HG03135 (cell line): Measurements from ENCODE around the gene ARMH3.
"Not testable (repeated sequence)": the region's sequence is repeated elsewhere in the genome, so short reads cannot be mapped to it uniquely, and the experiment has no call there.

ENCODE experiments used
- ATAC-seq: cut with Tn5 transposase; IDR thresholded peaks from one replicate; pipeline ENCODE4 v1.9.1; 2021; ENCODE audit warnings: mild to moderate bottlenecking, moderate library complexity; ENCODE audit not compliant: unreplicated experiment

Gene ARMH3

GRCh38 chr10:101993221-101993620, 62.8 kb downstream of the ARMH3 start:
- ATAC-seq, result no peak

GRCh38 chr10:101987136-101987535, 68.8 kb downstream of the ARMH3 start:
- ATAC-seq, result no peak

- ATAC-seq, result no peak
Measured at GRCh38 chr10:101986624-101986971, 69.4 kb downstream of the ARMH3 start.

DNA sequence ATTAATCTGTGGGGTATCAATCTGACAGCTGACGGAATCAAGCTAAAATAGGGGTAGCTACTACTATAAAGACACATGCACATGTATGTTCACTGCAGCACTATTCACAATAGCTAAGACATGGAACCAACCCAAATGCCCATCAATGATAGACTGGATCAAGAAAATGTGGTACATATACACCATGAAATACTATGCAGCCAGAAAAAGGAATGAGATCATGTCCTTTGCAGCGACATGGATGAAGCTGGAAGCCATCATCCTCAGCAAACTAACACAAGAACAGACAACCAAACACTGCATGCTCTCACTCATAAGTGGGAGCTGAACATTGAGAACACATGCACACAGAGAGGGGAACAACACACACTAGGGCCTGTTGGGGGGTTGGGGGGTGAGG, 75.3 kb downstream of the ARMH3 start:
- ATAC-seq, result not testable (repeated sequence)

- ATAC-seq, result no peak
Measured at GRCh38 chr10:101974091-101974971, 81.6 kb downstream of the ARMH3 start.

DNA sequence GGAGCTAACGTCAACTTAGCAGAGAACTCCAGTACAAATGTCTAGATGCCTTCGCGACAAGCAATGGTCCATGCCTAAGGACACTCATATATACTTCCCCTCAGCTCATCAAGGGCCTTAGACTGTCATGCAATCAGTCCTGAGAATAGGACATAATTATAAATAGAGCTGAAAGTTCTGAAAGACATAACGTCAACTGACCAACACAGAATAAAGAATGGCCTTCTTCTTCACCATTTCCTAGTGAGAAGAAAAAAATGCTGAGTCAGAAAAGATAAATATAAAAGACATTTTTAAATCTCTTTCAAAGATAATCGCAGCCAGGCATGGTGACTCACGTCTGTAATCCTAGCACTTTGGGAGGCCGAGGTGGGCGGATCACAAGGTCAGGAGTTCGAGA, 83.2 kb downstream of the ARMH3 start:
- ATAC-seq, result no peak

DNA sequence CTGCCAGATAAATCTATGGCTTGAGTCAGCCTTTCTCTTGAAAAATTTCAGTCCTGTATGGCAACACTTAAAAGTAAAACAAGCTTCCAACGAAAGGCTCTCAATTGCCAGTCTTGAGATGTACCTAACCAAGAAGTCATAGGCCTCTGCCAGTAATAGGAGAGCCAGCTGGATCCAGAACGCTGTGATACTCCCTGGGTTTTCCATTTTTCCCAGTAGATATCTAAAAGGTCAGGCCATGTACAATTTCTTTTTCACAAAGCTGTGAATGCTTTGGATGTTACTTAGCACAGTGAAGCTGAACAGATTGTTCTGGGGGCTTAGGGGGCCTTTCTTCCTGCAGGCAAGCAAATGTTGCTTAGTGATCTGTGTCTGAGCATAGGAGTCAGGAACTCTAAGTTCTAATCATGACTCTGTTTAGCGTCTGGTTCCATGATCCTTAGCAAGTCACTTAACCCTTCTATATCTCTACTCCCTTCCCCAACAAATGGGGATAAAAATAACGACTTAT, 86.5 kb downstream of the ARMH3 start:
- ATAC-seq, result no peak

DNA sequence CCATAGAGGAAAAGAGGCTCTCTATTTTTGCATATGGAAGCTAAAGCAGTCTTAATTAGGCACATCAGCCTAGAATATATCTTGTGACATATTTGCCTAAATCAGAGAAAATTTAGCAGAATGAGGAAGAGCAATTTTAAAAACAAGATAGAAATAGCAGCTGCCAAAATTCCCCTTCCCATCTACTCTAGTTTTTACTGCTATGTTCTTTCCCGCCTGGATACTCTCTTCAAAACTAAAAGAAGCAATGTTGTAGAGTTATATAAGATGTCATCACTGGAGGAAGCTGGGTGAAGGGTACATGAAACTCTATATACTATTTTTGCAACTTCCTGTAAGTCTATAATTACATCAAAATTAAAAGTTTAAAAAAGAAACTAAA, 87.0 kb downstream of the ARMH3 start:
- ATAC-seq, result no peak

DNA sequence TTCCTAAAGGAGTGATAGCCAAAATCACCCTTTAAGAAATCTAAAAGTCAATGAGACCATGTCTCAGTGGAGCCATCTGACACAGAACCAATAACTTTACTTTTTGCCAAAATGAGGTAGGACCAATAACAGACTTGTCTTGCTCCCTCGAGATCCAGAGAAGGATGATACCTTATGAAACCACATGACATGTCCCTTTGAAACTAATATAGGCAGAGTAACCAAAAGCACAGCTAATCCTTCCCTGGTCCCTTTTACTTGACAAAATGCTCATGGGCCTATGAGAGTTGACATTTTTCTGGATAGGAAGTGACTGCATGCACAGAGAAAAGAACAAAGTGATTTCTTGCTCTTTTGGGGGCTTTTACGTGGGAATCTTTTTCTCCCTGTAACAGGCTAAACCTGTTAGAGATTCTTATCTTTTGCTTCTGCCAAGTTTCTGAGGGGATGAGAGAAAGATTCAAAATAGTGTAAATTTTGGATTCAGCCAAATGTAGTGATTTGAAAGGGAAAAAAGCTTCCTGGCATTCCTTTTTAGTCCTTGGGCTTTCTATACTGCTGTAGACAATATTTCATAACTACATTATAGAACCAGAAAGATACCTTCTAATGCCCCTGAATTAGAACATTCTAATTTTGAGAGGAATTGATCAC, 87.6 kb downstream of the ARMH3 start:
- no peak for ATAC-seq

- no peak for ATAC-seq
Measured at GRCh38 chr10:101967713-101968112, 88.3 kb downstream of the ARMH3 start.

DNA sequence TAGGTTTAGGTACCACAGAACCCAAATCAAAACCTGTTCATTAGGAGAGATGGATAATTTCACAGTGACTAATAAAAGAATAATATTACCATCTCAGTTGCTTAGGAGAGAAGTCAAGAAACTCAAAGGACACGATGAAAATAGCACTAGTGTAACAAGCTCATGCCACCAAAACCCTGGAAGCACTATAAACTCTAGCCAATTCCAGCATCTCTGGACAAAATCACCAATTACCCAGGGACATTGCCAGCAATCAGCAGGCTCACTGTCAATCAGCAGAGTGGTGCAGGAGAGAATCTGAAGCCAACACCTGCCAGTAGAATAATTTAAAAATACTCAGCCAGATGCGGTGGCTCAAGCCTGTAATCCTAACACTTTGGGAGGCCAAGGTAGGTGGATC, 88.9 kb downstream of the ARMH3 start:
- ATAC-seq, result no peak

DNA sequence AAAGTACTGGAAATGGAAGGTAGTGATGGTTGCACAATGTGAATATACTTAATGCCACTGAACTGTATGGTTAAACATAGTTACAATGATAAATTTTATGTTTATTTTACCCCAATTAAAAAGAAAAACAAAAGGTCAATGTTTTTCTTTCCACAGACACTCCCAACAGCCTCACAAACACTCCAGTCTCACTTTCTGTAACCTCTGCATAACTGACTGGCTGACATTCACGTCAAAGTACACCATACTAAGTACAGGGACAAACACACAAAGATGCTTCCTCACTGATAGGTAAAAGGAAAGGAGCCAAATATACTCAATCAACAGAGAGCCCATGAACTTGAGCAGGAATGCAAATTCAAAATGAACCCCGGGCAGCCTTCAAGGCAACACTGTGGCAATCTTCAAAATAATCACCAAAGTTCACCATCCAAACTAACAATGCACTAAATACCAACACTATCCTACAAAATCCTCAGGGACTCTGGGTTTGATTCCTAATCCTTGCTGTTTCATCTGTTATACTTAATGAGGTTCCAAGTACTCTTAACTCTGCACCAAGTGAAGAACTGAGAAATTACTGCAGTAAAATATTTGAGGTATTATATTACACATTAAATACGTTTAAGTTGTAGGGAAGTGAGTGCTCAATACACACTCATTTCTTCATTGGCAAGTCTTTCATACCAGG, 90.8 kb downstream of the ARMH3 start:
- ATAC-seq, result no peak

GRCh38 chr10:101961591-101962498, 94.1 kb downstream of the ARMH3 start:
- ATAC-seq, result no peak

DNA sequence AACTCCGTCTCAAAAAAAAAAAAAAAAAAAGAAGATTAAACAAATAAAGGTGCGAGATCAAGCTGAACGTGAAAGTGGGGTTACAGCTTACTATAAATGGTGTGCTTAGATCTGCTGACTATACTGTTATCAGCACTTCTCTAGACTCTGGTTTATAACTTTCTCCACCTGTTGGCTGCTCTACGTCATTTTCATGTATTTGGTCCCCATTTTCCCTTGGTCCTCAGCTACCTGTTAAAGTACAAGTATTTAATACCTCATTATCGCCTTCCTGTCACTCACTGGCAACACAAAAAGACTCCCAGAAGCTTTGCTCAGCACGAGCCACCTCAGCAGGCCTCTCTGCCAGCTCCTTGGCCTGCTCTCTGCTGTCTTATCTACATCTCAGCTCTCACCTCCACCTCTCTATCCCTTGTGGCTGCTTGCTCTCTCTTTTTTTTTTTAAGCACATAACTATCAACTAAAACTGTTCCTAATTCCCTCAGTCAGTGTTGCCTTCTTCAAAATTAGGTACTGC, 95.0 kb downstream of the ARMH3 start:
- no peak for ATAC-seq

DNA sequence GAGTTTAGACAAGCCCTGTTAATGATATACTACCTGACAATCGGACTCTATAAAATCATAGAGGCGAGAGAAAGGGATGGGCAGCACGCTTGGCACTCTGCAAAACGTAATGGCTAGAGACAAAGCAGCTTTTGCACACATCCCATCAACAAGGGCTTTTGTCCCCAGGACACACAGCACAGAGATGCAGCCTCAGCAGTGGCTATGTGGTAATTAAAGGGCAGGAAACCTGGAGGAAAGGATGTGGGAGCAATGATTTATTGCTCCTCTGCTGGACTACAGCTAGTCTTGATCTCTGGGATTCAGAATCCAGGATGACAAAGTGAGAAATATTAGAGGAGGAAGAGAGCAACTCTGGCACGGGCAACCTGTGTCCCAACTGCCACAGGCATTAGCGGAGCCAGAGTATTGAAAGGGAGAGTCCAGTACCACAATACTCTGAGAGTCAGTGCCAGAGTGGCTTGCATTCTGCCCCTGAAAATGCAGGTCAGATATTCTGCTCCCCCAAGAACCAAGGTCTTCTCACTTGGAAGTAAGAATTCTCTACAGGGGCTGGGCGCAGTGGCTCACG, 96.5 kb downstream of the ARMH3 start:
- no peak for ATAC-seq

- ATAC-seq, result no peak
Measured at GRCh38 chr10:101958691-101959090, 97.3 kb downstream of the ARMH3 start.

DNA sequence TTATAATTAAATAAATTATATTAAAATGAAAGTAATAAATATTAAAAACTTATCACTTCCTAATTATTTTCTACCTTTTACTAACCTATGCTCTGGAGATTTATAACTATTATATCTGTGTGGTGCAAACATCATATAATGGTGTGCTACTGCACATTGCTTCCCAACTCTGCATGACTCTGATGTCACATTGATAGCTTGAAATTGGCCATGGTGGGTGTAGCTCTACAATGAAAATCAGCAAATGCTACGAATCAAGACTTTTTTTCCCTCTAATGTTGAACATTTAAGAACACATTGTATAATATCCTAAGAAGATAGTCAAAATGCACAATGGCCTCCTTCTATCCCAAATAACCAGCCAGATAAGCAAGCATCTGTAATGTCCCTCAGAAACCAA, 99.1 kb downstream of the ARMH3 start:
- ATAC-seq, result no peak

DNA sequence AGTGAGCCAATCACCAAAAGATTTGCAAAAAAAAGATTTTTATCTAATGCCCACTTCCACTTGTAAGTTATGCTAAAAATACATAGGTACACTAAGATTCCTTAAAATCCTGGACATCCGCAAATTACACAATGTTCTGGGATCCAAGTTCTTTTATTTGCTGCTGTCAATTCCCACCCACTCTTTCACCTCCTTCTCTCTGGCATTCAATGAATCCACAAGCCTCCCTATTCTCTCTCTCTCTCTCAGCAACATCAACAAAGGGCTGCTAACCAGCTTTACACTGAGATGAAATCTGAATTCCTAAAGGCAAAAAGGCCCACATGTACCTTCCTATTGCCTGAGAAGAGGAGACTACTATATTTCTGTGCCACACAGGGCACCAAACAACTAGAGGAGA, 99.9 kb downstream of the ARMH3 start:
- no peak for ATAC-seq

GRCh38 chr10:101952191-101952590, 103.8 kb downstream of the ARMH3 start:
- ATAC-seq, result no peak

DNA sequence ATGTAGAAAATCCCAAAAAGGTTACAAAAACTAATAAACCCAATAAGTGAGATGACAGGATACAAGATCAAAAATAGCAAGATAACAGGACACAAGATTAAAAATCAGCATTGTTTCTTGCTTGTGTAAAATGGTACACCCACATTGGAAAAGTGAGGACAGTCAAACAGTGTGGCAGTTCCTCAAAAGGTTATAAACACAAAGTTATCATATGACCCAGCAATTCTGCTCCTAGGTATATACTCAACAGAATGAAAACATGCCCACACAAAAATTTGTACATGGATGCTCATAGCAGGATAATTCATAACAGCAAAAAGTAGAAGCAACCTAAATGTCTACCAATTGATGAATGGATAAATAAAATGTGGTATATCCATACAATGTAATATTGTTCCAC, 105.8 kb downstream of the ARMH3 start:
- ATAC-seq, result no peak
